ENCODE data around the gene POLG.

- no peak for TF ChIP-seq POLR2A (IDR thresholded peaks at IDR 0.05)
- no peak for TF ChIP-seq CTCF (IDR thresholded peaks at IDR 0.05)
- TF ChIP-seq EP300 (IDR thresholded peaks at IDR 0.05) = no peak
Measured at GRCh38 chr15:89366656-89367393, 32.2 kb upstream of the POLG start.
